ENCODE data around the gene PPP6R2. TPM values are rescaled to one million over a fixed set of nuclear protein-coding genes. Genes with fewer than 3 reads are reported as not detected.

Gene PPP6R2
- total RNA-seq, 3 donors from 2014 or later (not counting 1 experiment from before 2014, with no cell fraction given) = 76.0 to 103 (median 78.1) TPM

DNA sequence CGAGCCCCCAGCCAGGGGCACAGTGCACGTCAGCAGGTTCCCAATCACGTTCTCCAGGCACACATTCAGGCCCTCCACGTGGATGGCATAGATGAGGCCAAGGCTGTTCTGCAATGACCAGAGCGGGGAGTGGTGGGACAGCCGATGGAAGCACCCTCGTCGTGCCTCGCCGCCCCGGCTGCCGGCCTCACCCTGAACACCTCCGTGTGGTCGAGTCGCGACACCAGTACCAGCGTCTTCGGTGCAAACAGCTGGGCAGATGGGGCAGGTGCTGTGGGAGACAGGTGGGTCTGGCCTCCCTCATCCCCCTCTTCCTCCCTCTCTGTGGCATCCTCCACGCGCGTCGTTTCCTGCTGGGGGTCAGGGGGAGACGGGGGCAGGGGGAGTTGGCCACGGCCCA, 124.2 kb downstream of the PPP6R2 start:
- no peaks in the 10 kb centered on the region for H3K27me3 Mint-ChIP-seq (ENCODE audit: low read depth in 2 of 2)
- no peak for ATAC-seq
- Histone ChIP-seq H3K36me3 (ENCODE audit: control insufficient read depth, insufficient read depth, low read length) (peaks cover 57% of the 10 kb centered on the region), H3K9me3 (ENCODE audit: control insufficient read depth, insufficient read depth, low read length) (no peaks in the 10 kb centered on the region), H3K4me3 (ENCODE audit: low read length) (no peak overlapping the region), H3K27me3 (ENCODE audit: control insufficient read depth, insufficient read depth, low read length) (no peaks in the 10 kb centered on the region), H3K4me1 (ENCODE audit: control insufficient read depth, insufficient read depth, low read length) (peaks cover 47% of the 10 kb centered on the region), H3K27ac (ENCODE audit: low read length) (no peak overlapping the region)
- no peaks in the 10 kb centered on the region for H3K36me3 Mint-ChIP-seq
- peaks cover 24 to 56% of the 10 kb centered on the region in 2 donors for H3K4me1 Mint-ChIP-seq
- H3K27ac Mint-ChIP-seq = peak overlapping the region; percentile 50 to 78
- no peak overlapping the region for H3K4me3 Mint-ChIP-seq
- H3K9me3 Mint-ChIP-seq = no peaks in the 10 kb centered on the region
- 88% methylated on average over 20 of the region's 24 CpGs for WGBS (ENCODE audit: insufficient coverage)
- no peak for DNase-seq
- intact Hi-C loops (cut with micrococcal nuclease) = no loop called here
- TF ChIP-seq, protein P1, sequence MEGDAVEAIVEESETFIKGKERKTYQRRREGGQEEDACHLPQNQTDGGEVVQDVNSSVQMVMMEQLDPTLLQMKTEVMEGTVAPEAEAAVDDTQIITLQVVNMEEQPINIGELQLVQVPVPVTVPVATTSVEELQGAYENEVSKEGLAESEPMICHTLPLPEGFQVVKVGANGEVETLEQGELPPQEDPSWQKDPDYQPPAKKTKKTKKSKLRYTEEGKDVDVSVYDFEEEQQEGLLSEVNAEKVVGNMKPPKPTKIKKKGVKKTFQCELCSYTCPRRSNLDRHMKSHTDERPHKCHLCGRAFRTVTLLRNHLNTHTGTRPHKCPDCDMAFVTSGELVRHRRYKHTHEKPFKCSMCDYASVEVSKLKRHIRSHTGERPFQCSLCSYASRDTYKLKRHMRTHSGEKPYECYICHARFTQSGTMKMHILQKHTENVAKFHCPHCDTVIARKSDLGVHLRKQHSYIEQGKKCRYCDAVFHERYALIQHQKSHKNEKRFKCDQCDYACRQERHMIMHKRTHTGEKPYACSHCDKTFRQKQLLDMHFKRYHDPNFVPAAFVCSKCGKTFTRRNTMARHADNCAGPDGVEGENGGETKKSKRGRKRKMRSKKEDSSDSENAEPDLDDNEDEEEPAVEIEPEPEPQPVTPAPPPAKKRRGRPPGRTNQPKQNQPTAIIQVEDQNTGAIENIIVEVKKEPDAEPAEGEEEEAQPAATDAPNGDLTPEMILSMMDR (IDR thresholded peaks at IDR 0.05) = no peak

DNA sequence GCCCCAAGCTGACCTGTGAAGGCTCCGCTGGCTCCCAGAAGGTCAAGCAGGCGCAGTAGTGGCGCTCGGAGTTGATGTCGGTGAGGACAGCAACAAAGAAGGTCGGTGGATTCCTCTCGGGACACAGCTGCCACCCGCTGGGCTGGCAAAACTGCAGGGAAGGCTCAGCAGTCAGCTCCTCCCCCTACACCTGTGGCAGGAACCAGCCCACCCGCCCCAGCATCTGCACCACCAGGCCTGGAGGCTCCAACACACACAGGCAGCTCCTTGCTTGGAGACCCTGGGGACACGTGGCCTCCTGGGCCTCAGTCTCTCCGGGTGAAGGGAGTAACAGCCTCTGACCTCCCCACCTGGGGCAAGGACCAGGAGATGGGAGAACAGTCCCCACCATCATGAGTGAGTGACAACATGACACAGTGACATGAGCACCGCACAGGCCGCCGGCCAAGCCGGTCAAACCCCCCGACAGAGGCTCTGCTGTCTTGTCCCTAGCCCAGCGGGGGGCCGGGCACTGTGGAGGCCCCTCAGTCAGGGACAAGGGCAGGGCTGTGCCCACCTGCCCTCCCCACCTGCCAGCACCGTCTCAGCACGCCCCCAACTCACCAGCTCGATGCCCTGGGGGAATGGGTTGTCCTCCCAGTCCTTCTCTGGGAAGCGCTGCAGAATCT, 124.8 kb downstream of the PPP6R2 start:
- no peaks in the 10 kb centered on the region for H3K36me3 Mint-ChIP-seq

DNA sequence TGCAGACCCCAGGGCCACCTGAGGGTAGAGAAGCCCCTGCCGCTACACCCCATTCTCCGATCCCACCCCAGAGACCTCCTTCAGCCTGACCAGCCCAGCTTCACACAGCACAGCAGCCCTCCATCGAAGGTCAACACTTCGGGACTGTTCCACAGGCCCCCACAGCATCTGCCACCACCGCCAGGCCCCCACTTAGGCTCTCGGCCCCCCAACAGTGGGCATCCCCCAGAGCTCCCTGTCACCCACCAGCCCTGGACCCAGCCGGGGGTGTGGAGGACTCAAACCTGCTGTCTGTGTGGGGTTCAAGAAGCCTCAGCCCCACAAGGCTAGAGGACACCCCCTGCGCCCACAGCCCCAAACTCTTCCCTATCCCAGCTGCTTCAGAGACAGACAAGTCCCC, 125.5 kb downstream of the PPP6R2 start:
- Histone ChIP-seq H3K4me1 (ENCODE audit: control insufficient read depth, insufficient read depth, low read length) (peaks cover 60% of the 10 kb centered on the region), H3K4me3 (ENCODE audit: low read length) (no peak overlapping the region), H3K9me3 (ENCODE audit: control insufficient read depth, insufficient read depth, low read length) (no peaks in the 10 kb centered on the region), H3K36me3 (ENCODE audit: control insufficient read depth, insufficient read depth, low read length) (peaks cover 46% of the 10 kb centered on the region), H3K27ac (ENCODE audit: low read length) (peak overlapping the region; percentile 91), H3K27me3 (ENCODE audit: control insufficient read depth, insufficient read depth, low read length) (no peaks in the 10 kb centered on the region)
- Mint-ChIP-seq H3K27ac (peak overlapping the region; percentile 80 to 91), H3K4me1 (peaks cover 34 to 69% of the 10 kb centered on the region in 2 donors), H3K4me3 (peak overlapping the region; percentile 42), H3K27me3 (ENCODE audit: low read depth in 2 of 2) (no peaks in the 10 kb centered on the region), H3K9me3 (no peaks in the 10 kb centered on the region), H3K36me3 (no peaks in the 10 kb centered on the region)
- WGBS (ENCODE audit: insufficient coverage) = 80% methylated on average over 6 of the region's 8 CpGs
- TF ChIP-seq, protein P1 (IDR thresholded peaks at IDR 0.05) = no peak
- no peak for DNase-seq
- no peak for ATAC-seq
- intact Hi-C loops (cut with micrococcal nuclease) = no loop called here

More for the DNA sequence above, 124.8 kb downstream of the PPP6R2 start:
- Histone ChIP-seq H3K27me3 (ENCODE audit: control insufficient read depth, insufficient read depth, low read length) (no peaks in the 10 kb centered on the region), H3K4me1 (ENCODE audit: control insufficient read depth, insufficient read depth, low read length) (peaks cover 53% of the 10 kb centered on the region), H3K9me3 (ENCODE audit: control insufficient read depth, insufficient read depth, low read length) (no peaks in the 10 kb centered on the region), H3K27ac (ENCODE audit: low read length) (peak overlapping the region; percentile 1), H3K36me3 (ENCODE audit: control insufficient read depth, insufficient read depth, low read length) (peaks cover 54% of the 10 kb centered on the region), H3K4me3 (ENCODE audit: low read length) (no peak overlapping the region)
- Mint-ChIP-seq H3K27me3 (ENCODE audit: low read depth in 2 of 2) (no peaks in the 10 kb centered on the region), H3K27ac (peak overlapping the region; percentile 80 to 91), H3K4me1 (peaks cover 27 to 62% of the 10 kb centered on the region in 2 donors), H3K9me3 (no peaks in the 10 kb centered on the region), H3K4me3 (no peak overlapping the region)
- DNase-seq (no peak), ATAC-seq (no peak)
- TF ChIP-seq, protein P1 (IDR thresholded peaks at IDR 0.05) = no peak
- intact Hi-C loops (cut with micrococcal nuclease) = no loop called here
- WGBS (ENCODE audit: insufficient coverage) = 87% methylated on average over 22 of the region's 22 CpGs

All from natural killer cell (primary cell).